ENCODE measurements around the gene MINDY4.

MINDY4 gene

DNA sequence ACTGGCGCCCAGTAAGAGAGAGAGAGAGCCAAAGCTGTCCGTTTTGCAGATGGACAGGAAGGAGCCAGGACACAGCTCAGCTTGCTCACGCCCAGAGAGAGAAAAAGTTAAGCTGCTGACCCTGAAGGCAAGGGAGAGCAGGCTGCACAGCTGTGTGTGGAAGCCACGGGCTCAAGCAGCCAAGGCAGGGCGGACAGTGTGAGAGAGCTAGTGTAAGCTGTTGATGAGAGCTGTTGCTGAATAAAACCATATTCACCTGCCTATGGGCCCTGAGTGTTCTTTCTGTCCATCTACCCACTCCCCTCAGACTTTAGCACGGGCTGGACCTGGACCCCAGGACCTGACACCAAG is 13.9 kb upstream of the MINDY4 start:
- Histone ChIP-seq H3K4me3 (ENCODE audit: low read depth in 1 of 2, low read length in 1 of 2) (no peak overlapping the region), H3K27me3 (peaks cover 8% of the 10 kb centered on the region)
- TF ChIP-seq, protein P1, sequence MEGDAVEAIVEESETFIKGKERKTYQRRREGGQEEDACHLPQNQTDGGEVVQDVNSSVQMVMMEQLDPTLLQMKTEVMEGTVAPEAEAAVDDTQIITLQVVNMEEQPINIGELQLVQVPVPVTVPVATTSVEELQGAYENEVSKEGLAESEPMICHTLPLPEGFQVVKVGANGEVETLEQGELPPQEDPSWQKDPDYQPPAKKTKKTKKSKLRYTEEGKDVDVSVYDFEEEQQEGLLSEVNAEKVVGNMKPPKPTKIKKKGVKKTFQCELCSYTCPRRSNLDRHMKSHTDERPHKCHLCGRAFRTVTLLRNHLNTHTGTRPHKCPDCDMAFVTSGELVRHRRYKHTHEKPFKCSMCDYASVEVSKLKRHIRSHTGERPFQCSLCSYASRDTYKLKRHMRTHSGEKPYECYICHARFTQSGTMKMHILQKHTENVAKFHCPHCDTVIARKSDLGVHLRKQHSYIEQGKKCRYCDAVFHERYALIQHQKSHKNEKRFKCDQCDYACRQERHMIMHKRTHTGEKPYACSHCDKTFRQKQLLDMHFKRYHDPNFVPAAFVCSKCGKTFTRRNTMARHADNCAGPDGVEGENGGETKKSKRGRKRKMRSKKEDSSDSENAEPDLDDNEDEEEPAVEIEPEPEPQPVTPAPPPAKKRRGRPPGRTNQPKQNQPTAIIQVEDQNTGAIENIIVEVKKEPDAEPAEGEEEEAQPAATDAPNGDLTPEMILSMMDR (IDR thresholded peaks at IDR 0.05), result no peak

DNA sequence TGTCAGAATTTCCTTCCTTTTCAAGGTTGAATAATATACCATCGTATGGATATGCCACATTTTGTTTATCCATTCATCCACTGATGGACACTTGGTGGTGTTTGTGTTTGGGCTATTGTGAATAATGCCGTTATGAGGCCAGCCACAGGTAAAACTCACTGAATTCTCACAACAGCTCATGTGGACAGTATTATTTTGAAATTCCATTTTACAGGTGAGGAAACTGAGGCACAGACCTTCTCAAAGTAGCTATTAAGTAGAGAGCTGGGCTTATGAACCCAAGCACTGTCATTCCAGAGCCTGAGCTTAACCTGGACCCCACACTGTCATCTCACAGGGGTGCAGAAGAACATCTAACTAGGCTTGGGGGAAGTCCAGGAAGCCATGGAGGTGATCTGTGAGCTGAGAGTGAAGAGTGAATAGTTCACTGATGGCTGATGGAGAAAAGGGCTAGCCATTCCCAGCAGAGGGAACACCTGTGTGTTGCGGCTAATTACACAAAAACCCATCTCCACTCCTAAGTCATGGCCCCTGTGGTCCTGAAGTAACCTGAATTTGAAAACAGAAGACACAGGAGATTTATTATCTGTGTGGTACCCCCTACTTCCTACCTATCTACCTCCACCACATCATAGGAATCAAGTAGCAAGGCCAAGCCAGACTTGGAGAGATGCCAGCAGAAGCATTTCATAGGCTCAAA is 10.6 kb upstream of the MINDY4 start:
- H3K4me3 ChIP-seq (ENCODE audit: low read depth in 1 of 2, low read length in 1 of 2), result no peak overlapping the region
- TF ChIP-seq, protein P1 (IDR thresholded peaks at IDR 0.05), result no peak
- H3K4me1 ChIP-seq (ENCODE audit: control insufficient read depth in 1 of 2, insufficient read depth in 1 of 2, low read depth in 1 of 2, low read length in 1 of 2), result peaks cover 0 to 5% of the 10 kb centered on the region in 2 experiments
- no peaks in the 10 kb centered on the region for H3K36me3 ChIP-seq
- H3K27ac ChIP-seq, result no peak overlapping the region
- H3K27me3 ChIP-seq, result peaks cover 8% of the 10 kb centered on the region
- H3K9me3 ChIP-seq, result no peaks in the 10 kb centered on the region

More for the DNA sequence above, 13.9 kb upstream of the MINDY4 start:
- Histone ChIP-seq H3K4me1 (ENCODE audit: control insufficient read depth in 1 of 2, insufficient read depth in 1 of 2, low read depth in 1 of 2, low read length in 1 of 2) (peaks cover 0 to 5% of the 10 kb centered on the region in 2 experiments), H3K9me3 (no peaks in the 10 kb centered on the region), H3K36me3 (no peaks in the 10 kb centered on the region), H3K27ac (no peak overlapping the region)

DNA sequence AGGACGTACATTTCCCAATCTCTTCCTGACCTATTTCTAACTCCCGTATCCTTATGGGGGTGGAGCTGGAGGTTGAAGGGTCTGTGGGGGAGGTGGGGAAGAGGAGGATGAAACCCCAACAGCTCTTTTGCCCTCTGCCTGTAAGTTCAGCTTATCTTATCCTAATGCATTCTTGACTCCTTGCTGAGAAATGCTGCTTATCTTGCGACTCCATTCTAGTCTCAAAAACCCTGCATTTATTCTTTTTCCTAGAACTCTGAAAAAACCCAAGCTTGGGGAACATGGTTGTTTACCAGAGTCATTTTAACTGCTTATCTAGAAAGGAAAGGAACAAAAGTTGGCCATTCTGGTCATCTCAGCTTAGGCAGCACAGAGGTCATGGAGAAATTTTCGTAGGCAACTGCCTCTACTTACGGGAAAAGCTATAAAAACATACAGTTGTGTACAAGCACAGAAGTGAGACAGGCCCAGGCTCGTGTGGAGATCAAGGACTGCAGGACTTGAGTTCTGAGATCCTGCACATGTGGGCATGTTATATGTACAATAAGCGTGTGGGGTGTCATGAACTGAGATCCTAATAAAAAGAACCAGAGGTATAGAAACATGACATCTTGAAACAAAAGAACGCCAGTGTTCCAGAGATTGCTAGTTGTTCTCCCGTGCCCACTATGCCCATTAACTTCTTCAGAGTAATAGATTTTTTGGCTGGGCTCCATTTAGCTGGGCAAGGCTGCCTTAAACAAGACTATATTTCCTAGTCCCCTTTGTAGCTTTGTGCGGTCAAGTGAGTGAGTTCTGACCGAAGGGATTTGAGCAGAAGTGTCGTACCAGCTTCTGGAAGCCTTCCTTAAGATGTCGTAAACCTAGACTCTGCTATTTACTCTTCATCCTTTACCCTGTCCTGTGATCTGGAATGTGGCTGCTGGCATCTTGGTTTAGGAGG is 9.7 kb upstream of the MINDY4 start:
- no peak overlapping the region for H3K27ac ChIP-seq
- peaks cover 8% of the 10 kb centered on the region for H3K27me3 ChIP-seq
- no peak overlapping the region for H3K4me3 ChIP-seq (ENCODE audit: low read depth in 1 of 2, low read length in 1 of 2)
- TF ChIP-seq, protein P1 (IDR thresholded peaks at IDR 0.05), result no peak
- no peaks in the 10 kb centered on the region for H3K36me3 ChIP-seq
- H3K4me1 ChIP-seq (ENCODE audit: control insufficient read depth in 1 of 2, insufficient read depth in 1 of 2, low read depth in 1 of 2, low read length in 1 of 2), result peaks cover 0 to 5% of the 10 kb centered on the region in 2 experiments
- no peaks in the 10 kb centered on the region for H3K9me3 ChIP-seq

DNA sequence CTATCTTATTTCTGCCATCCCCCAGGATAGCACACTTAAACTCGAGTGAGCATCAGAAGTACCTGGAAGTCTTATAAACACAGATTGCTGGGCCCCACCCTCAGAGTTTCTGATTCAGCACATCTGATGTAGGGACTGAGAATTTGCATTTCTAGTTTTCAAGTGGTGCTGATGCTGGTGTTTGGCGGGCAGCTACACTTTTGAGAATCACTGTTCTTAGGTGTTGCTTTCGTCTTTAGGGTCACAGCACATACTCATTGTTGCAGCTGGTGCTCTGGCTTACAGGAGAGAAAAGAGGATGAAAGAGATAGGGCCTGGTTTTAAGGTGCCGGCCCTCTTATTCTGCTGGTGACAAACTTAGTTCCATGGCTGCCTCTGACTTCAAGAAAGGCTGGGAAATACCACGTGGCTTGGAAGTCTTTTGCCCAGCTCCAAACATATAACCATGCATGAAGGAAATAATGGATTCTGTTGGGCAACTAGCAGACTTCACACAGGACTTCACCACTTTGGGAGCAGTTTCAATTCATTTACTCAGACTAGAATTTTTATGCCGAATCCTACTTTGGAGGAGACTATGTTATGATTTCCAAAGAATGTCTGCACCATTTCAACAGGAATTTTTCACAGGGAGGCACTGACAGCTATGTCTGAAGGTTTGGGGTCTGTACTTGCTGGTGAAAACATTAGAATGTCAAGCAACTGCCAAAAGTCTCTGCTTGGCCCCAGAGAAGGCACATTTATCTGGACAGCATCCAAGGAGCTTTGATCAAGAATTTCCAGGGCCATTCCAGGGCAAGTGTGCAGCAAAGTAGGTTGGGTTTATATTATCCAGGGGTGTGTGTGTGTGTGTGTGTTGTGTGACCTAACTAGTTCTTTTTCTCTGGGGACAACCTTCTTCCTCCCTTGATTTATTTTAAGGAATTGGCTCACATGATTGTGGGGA is 6.9 kb upstream of the MINDY4 start:
- H3K4me1 ChIP-seq (ENCODE audit: control insufficient read depth in 1 of 2, insufficient read depth in 1 of 2, low read depth in 1 of 2, low read length in 1 of 2), result peaks cover 0 to 5% of the 10 kb centered on the region in 2 experiments
- TF ChIP-seq, protein P1 (IDR thresholded peaks at IDR 0.05), result no peak
- peaks cover 10% of the 10 kb centered on the region for H3K27me3 ChIP-seq
- H3K27ac ChIP-seq, result no peak overlapping the region
- H3K9me3 ChIP-seq, result no peaks in the 10 kb centered on the region
- H3K4me3 ChIP-seq (ENCODE audit: low read depth in 1 of 2, low read length in 1 of 2), result no peak overlapping the region
- H3K36me3 ChIP-seq, result no peaks in the 10 kb centered on the region

DNA sequence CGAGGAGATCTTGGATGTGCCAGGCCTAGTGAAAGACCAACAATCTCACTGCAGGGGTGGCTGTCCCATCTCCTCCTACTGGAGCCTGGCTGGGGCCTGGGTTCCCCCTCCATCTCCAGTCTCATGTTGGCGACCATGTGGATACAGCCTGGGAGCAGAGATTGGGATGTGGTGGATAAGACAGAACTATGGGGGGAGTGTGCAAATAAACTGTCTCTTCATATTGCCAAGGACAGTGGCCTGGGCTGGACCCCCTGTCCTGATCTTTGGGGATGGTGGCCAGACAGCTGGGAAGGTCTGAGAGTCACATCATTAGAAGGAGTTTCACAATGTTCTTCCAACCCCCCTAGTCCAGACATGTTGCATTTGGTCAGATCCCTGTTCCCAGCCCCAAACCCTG is 5.8 kb upstream of the MINDY4 start:
- Histone ChIP-seq H3K4me1 (ENCODE audit: control insufficient read depth in 1 of 2, insufficient read depth in 1 of 2, low read depth in 1 of 2, low read length in 1 of 2) (peaks cover 0 to 5% of the 10 kb centered on the region in 2 experiments), H3K27ac (no peak overlapping the region), H3K36me3 (no peaks in the 10 kb centered on the region), H3K9me3 (no peaks in the 10 kb centered on the region), H3K4me3 (ENCODE audit: low read depth in 1 of 2, low read length in 1 of 2) (no peak overlapping the region), H3K27me3 (peaks cover 6% of the 10 kb centered on the region)
- TF ChIP-seq, protein P1 (IDR thresholded peaks at IDR 0.05), result no peak

Data from neutrophil (primary cell).